ENCODE results near the gene TRAK2. TPM values are rescaled to one million over a fixed set of nuclear protein-coding genes. Genes with fewer than 3 reads are reported as not detected.
A peak's percentile ranks its signal among the peaks of the same experiment; 100 is the strongest.
"Not testable (repeated sequence)": the region's sequence is repeated elsewhere in the genome, so short reads cannot be mapped to it uniquely, and the experiment has no call there.

TRAK2 gene
- polyA plus RNA-seq, 3 donors: 37.7 to 44.9 (median 44.5) TPM

DNA sequence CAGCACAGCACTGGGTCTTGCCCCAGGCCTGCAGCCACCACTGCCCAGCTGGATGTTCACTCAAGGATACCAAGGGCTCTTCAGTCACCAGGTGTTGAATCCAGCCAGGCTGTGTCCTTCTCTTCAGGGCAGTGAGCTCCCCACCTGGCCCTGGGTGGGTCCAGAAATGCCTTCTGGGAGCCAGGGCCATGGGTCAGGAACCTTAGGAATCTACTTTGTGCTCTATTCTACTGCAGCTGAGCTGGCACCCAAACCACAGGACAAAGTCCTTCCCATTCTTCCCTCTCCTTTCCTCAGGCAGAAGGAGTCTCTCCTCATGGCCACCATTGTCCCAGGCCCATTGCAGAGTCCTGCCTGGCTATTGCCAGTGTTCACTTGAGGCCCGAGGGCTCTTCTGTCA, 13.3 kb upstream of the TRAK2 start:
- no peak for DNase-seq (ENCODE audit: extremely low read depth in 1 of 11, low read depth in 9 of 11, low spot score in 4 of 11)

DNA sequence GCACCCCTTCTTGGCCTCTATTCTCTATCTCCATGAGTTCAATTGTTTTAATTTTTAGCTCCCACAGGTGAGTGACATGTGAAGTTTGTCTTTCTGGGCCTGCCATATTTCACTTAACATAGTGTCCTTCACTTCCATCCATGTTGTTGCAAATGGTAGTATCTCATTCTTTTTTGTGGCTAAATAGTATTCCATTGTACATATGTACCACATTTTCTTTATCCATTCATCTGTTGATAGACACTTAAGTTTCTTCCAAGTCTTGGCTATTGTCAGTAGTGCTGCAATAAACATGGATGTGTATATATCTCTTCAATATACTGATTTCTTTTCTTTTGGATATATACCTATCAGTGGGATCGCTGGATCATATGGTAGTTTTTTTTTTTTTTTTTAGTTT, 9.3 kb upstream of the TRAK2 start:
- no peak for DNase-seq (ENCODE audit: extremely low read depth in 1 of 11, low read depth in 9 of 11, low spot score in 4 of 11)

DNA sequence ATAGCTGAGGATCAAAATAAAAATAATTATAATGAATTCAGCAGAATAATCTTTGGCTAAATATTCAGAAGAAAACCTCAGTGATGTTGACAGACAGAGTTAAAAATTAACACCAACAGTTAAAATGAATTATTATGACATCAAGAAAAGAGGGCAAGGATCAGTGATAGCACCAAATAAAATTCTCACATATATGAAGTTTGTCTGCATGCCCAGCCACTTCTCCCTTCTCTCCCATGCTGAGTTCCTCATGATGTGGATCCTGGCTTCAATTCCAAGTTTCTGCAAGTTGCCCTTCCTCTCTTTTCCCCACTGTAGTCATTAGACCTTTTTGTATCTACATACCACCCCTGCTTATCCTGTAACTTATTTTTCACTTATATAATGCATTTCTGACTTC, 7.1 kb upstream of the TRAK2 start:
- no peak for DNase-seq (ENCODE audit: extremely low read depth in 1 of 11, low read depth in 9 of 11, low spot score in 4 of 11)

DNA sequence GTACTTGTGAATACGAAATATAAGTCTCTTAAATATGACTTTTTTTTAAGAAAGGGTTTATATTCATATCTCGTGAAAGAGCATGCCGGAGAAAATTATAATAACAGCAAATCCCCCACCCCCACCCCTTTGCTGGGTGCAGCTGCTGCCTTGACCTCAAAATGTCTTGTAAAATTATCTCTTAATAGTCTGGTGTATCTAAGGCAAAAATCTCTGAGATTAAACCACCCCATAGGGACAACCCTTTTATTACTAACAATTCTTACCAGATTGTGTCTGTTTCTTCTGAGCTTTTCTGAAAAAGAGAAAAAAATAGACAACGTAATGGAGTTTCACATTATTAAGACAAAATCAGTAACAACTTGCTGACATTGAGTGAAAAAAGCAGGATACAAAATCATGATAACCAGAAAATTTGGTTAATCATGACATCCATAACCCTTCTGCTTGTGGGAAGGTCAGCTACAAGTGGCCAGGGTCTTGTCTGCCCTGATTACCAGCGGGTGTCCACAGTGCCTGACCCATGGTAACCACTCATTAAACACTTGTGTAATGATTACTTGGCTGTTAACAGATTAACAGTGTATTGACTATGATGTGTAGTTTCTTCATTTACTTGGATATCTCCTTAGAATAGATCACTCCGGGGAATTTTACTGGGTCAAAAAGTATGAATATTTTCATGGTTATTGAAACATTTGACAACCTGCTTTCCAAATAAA, 1.8 kb upstream of the TRAK2 start:
- no peak for DNase-seq (ENCODE audit: extremely low read depth in 1 of 11, low read depth in 9 of 11, low spot score in 4 of 11)

DNA sequence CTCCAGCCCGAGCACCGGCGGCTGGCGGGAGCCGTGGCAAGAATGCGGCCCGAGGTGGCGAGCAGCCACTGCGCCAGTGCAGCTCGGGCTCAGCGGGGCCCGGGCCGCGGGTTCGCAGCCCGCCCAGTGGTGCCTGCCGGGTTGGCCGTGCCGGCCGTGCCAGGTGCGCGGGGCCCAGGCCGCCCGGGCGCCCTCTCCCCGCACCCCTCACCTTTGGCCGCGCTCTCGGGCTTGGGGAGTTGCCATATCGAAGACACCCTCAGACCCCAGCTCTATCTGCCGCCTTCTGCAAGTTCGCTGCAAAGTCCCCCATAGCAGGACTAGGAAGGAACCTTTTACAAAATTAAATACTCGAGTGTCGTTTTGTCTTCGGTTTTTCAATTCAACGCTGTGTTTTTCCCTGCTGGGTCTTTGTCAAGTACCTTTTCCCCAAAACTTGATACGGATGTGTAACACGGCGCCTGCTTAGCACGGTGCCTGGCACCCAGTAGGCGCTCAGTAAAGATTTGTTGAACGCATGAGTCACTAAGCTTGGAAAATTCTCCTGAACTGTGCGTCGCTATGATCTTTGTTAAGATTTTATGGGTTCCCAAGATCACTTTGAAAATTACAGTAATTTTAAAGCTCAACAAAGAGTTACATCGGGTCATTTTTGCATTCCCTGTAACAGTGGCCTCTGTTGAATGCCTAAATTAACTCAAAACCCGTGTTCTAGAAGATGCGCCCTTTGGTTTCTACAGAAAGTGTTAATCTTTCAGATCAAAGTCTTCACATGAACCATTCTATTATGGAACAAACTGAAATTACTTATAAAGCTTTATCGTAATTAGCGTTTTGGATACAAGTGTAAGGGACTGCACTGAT, 1.0 kb upstream of the TRAK2 start:
- DNase-seq (ENCODE audit: extremely low read depth in 1 of 11, low read depth in 9 of 11, low spot score in 4 of 11): no peak

DNA sequence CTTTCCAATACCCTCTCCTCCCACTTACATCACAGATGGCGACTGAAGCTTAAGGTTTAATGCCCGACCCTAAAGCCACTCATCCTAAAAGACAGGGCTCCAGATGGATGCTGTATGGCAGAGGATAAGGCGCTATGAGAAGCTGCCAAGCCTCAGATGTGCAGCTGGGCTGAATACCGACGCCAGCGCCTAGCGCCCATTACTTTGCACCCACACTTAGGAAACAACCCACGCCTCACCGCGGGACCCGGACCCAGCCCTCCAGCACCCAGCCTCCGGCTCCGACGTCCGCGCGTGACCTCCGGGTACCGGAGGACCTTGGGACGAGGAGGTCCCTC, 335 bp downstream of the TRAK2 start:
- DNase-seq (ENCODE audit: extremely low read depth in 1 of 11, low read depth in 9 of 11, low spot score in 4 of 11): peak in 1 of 11 donors; percentile 29

DNA sequence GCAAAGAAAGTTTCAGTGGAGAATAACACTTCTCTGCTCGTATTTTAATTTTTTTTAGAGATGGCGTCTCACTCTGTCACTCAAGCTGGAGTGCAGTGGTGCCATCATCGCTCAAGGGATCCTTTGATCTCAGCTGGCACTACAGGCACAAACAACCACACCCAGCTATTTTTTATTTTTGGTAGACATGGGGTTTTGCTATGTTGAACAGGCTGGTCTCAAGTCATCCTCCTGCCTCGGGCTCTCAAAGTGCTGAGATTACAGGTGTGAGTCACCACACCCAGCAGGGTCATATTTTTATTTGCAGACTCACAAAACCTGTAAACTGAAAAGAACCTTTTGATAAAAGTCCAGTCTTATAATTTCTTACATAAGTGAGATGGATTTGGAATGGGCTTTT, 2.6 kb downstream of the TRAK2 start:
- DNase-seq (ENCODE audit: extremely low read depth in 1 of 11, low read depth in 9 of 11, low spot score in 4 of 11): no peak

DNA sequence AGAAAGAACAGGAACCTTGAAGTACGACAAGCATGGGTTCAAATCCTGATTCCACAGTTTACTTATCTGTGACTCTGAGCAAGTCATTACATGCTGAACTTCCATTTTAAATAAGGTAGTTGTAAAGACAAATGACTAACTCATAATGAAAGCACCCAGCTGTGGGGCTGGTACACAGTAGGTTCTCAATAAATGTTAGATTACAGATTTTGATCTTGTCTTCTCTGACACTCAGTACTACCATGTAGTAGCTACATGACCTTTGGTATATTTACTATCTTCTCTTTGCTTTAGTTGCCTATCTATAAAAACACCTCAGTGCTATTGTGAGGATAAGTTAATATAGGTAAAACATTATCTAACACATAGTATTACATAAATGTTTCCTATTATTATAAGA, 3.2 kb downstream of the TRAK2 start:
- DNase-seq (ENCODE audit: extremely low read depth in 1 of 11, low read depth in 9 of 11, low spot score in 4 of 11): no peak

DNA sequence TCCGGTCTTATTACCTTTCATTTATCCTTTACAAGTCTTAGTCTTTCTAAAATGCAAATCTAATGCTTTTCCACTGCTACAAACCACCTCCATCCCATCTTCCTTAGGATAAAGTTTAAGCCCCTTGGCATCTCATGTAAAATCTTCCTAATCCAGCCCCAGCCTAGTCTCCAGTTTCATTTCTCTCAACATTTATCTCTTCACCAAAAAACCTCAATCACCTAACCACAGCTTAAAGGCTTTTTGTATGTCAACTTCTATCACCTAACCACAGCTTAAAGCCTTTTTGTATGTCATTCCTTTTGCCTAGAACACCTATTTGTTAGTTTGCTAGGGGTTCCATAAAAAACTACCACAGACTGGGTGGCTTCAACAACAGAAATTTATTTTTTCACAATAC, 4.2 kb downstream of the TRAK2 start:
- DNase-seq (ENCODE audit: extremely low read depth in 1 of 11, low read depth in 9 of 11, low spot score in 4 of 11): no peak

DNA sequence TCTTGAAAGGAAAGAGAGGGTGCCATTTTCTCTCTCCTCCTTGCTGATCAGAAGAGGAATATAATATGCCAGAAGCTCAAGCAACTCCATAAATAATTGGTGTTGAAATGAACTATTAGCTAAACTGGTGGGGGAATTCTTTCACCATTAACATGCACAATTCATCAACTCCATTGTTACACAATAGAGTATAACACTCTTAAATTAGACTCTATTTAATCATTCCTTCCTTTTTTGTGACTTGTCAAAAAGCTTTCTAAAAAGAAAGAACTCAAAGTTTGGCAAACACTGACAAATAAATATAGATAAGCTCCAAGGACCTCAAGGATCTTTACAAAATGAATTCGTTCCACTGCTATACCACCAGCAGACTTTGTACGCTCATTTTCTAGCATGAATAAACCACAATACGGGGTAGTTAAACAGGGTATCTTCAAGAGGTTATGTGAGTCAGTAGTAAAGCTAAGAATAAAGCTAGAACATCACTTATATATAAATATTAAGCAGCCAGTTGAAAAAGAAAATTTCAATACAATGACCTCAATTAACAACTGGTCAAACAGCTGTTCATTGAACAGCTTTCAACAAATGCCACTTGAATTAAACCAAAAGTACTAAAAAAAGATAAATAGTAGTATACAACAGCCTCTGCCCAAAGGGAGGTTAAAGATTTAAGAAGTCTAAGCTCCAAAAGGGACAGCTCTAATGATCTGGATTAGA, 6.4 kb downstream of the TRAK2 start:
- no peak for DNase-seq (ENCODE audit: extremely low read depth in 1 of 11, low read depth in 9 of 11, low spot score in 4 of 11)

DNA sequence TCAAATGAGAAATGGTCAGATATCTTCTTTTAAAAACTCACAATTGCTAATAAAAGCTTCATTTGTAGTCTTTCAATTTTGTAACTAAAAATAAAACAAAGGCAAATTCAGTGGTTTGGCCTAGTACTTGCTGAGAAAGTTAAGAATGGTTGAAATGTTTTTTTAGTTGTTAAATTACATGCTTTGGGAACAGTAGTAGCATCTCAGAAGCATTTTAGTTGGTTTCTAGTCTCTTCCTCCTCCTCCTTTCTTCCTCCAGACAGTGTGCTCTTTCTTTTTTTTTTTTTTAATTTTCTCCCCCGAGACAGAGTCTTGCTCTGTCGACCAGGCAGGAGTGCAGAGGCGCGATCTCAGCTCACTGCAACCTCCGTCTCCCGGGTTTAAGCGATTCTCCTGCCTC, 9.8 kb downstream of the TRAK2 start:
- DNase-seq (ENCODE audit: extremely low read depth in 1 of 11, low read depth in 9 of 11, low spot score in 4 of 11): no peak

DNA sequence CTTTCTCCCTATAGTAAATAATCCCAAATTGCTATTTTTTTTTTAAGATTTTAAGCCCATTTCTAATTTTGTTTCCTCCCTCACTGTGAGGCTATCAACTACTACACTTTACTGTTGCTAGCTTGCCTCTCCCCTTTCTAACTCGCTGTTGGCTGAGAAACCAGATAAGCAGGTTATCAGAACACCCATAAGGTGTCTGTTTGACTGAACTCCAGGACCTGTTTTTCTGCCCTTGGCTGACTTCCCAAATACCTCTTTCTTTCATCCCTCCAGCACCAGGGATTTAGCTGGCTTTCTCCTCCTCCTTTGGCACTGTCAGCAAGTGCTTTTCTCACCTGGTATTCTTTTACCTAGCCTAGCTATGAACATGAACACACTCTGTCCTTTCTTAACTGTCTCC, 11.1 kb downstream of the TRAK2 start:
- no peak for DNase-seq (ENCODE audit: extremely low read depth in 1 of 11, low read depth in 9 of 11, low spot score in 4 of 11)

DNA sequence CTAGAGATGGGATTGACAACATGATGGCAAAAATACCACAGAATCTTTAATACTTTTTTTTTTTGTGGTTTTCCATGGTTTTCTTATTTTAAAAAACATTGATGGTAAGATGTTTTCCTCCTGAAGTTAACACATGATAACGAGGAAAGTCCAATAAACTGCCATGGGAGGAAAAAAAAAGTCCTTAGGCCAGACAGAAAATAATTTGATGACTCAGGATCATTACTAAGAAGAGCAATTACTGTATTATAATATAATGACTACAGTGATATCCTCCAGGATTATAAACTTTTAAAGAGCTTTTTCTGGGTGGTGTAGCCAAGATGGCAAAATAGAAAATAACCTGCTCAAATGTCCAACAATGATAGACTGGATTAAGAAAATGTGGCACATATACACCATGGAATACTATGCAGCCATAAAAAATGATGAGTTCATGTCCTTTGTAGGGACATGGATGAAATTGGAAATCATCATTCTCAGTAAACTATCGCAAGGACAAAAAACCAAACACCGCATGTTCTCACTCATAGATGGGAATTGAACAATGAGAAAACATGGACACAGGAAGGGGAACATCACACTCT, 11.8 kb downstream of the TRAK2 start:
- not testable (repeated sequence) for DNase-seq (ENCODE audit: extremely low read depth in 1 of 11, low read depth in 9 of 11, low spot score in 4 of 11)

DNA sequence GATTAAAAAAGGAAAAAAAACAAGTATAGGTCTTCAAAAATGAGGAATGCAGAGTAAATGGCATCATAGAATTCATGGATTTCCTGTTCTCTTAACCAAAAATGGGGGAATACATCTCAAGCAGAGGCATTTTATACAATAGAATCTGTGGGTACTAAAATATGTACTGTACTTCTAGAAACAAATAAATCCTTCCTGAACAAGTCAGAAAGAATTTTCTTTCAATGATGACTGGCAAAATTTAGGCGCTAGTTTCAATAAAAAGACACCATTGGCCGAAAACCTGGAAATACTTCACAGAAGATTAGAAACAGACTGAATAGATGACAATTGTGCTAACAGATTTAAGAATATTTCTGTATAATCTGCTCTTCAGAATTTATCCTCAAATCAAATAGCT, 15.1 kb downstream of the TRAK2 start:
- DNase-seq (ENCODE audit: extremely low read depth in 1 of 11, low read depth in 9 of 11, low spot score in 4 of 11): no peak

DNA sequence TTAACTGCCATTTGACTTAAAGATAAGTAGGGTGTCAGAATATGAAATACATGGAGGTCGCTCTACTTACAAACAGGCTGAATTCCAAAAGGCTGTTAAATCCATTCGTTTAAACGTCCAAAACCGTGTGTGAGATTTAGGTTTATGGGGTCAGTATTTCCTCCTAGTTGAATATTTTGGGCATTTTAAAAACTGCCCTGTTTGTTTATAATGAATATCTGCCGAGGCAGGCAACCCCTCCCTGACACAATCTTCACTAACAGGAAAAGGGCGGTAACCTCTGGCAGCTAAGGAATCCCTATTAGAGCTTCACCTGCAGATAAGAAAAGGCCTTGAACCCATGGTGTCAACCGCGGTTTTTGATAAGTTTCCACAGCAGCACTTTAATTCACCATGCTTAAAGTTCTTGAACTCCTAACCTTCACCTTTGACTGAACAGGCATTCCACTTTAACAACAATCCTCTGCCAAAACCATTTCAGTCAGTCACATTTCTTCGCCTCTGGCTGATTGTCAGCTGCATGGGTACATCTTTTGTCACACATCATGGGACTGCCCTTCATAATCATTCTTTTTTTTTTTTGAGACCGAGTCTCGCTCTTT, 17.8 kb downstream of the TRAK2 start:
- DNase-seq (ENCODE audit: extremely low read depth in 1 of 11, low read depth in 9 of 11, low spot score in 4 of 11): no peak

DNA sequence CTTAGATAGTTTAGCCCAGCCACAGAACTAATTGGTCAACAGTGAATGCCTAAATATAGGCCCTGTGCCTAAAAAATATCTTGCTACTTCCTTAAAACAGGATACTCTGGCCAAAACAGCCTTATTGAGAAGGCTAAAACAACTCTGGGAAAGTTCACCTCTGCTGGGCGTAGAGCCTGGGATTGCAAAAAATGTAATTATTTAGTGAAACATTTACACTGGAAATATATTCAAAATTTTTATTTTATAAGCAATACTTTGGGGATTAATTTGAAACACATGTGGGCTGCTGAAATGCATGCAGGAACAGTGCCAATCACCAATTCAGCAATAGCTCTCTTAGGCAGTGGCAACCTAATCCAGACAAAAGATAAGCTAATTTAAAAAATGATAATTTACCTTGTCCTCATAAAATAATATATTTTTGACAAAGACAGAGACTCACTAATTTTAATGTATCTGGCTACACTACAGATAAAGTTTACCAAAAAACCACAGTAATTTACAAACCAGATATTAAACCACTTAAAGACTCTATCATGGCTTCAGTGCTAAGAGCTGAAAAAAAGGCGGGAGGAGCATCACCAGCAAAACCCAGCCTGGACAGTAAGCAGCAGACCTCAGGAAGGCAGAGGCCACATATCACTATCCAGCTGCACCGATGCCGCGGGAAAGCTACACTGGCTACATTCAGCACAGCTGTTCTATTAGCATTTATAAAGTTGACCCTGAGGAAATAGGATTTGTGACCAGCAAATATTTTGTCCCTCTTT, 18.5 kb downstream of the TRAK2 start:
- no peak for DNase-seq (ENCODE audit: extremely low read depth in 1 of 11, low read depth in 9 of 11, low spot score in 4 of 11)

DNA sequence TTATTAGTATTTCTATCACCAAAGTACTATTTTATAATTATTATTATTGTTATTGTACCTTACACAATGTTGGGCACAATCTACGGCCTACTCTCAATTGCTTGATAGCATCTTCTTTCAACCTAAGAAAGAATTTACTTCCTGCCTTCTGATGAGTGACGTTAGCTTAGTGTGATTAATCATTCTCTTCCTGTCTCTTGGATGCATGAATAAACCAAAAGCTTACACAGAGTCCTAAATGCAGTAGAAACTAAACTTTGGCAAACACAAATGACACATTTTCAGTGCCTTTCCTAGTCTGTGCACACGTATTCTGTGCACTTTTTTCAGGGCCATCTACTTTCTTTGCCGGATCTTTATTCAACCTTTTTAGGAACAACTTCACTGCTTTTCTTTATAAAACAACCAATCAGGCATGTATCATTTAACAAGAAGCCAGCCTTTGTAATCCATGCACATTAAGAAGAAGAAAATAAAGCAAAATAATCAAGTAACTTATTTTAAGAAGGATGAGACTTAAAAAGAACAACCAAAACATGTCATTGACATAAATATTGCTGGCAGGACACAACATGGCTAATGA, 19.1 kb downstream of the TRAK2 start:
- no peak for DNase-seq (ENCODE audit: extremely low read depth in 1 of 11, low read depth in 9 of 11, low spot score in 4 of 11)

DNA sequence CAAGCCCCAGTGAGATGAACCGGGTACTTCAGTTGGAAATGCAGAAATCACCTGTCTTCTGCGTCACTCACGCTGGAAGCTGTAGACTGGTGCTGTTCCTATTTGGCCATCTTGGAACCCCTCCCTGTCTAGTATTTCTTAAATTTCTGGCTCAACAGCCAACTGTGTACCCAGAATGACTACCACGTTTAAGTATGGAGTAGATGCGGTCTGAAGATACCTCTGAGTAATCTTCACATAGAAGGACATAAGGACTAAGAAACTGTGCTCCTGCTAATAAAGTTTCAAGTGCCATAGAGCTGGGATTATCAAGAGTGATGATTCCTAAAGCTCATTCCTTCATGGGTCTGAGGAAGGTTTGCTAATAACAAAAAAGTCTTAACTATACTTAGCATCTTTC, 20.4 kb downstream of the TRAK2 start:
- no peak for DNase-seq (ENCODE audit: extremely low read depth in 1 of 11, low read depth in 9 of 11, low spot score in 4 of 11)
